ENCODE data around the gene SIGLEC14. TPM values are rescaled to one million over a fixed set of nuclear protein-coding genes. Genes with fewer than 3 reads are reported as not detected.

Gene SIGLEC14
- total and polyA plus RNA-seq, 2 donors (not counting 1 experiment from before 2014, with no cell fraction given): not detected

- Histone ChIP-seq H3K4me3 (replicated peaks in 1 of 4; ENCODE audit: control extremely low read depth in 1 of 4, insufficient read depth in 1 of 4, low read depth in 3 of 4, low read length in 4 of 4) (peak overlapping the region in 2 of 4 experiments; percentile 64 to 76), H3K27ac (ENCODE audit: insufficient read depth, low read length) (no peak overlapping the region), H3K9me3 (ENCODE audit: control insufficient read depth, insufficient read depth, low read depth, low read length) (no peaks in the 10 kb centered on the region), H3K36me3 (ENCODE audit: control insufficient read depth, insufficient read depth, low read length) (no peaks in the 10 kb centered on the region), H3K9ac (ENCODE audit: insufficient read depth, low read length) (no peak overlapping the region), H3K79me2 (ENCODE audit: control insufficient read depth, insufficient read depth, low read length) (no peaks in the 10 kb centered on the region), H4K20me1 (ENCODE audit: control insufficient read depth, extremely low read depth, insufficient read depth, low read length) (no peaks in the 10 kb centered on the region), H3K4me1 (ENCODE audit: control insufficient read depth, extremely low read depth, insufficient read depth, low read length) (no peaks in the 10 kb centered on the region), H2AFZ (ENCODE audit: low read length) (peak overlapping the region; percentile 99), H3K27me3 (ENCODE audit: control insufficient read depth, insufficient read depth, low read length) (no peaks in the 10 kb centered on the region), H3K4me2 (ENCODE audit: extremely low read depth, insufficient read depth, low read length) (peak overlapping the region; percentile 90)
- TF ChIP-seq EZH2 (IDR thresholded peaks at IDR 0.05; ENCODE audit: low read length, missing control alignments) (no peak), CTCF (conservative IDR thresholded peaks at IDR 0.05 in 1 of 2, IDR thresholded peaks at IDR 0.05 in 1 of 2; ENCODE audit: low read depth in 1 of 2, low read length in 2 of 2) (no peak)
- no peak for DNase-seq (ENCODE audit: low read depth in 2 of 2)
Observed at GRCh38 chr19:51595190-51596175, 51.1 kb downstream of the SIGLEC14 start.

GRCh38 chr19:51594774-51595109 lies 51.9 kb downstream of the SIGLEC14 start:
- H3K27me3 ChIP-seq (ENCODE audit: control insufficient read depth, insufficient read depth, low read length): no peaks in the 10 kb centered on the region
- no peaks in the 10 kb centered on the region for H3K79me2 ChIP-seq (ENCODE audit: control insufficient read depth, insufficient read depth, low read length)
- peak overlapping the region; percentile 99 for H2AFZ ChIP-seq (ENCODE audit: low read length)
- no peak for DNase-seq (ENCODE audit: low read depth in 2 of 2)
- H3K36me3 ChIP-seq (ENCODE audit: control insufficient read depth, insufficient read depth, low read length): no peaks in the 10 kb centered on the region
- peak overlapping the region; percentile 90 for H3K4me2 ChIP-seq (ENCODE audit: extremely low read depth, insufficient read depth, low read length)
- peak overlapping the region; percentile 61 for H3K27ac ChIP-seq (ENCODE audit: insufficient read depth, low read length)
- peak overlapping the region; percentile 64 to 85 (median 78) for H3K4me3 ChIP-seq (replicated peaks in 1 of 4; ENCODE audit: control extremely low read depth in 1 of 4, insufficient read depth in 1 of 4, low read depth in 3 of 4, low read length in 4 of 4)
- H3K9ac ChIP-seq (ENCODE audit: insufficient read depth, low read length): peak overlapping the region; percentile 66
- no peaks in the 10 kb centered on the region for H3K4me1 ChIP-seq (ENCODE audit: control insufficient read depth, extremely low read depth, insufficient read depth, low read length)
- H3K9me3 ChIP-seq (ENCODE audit: control insufficient read depth, insufficient read depth, low read depth, low read length): no peaks in the 10 kb centered on the region
- TF ChIP-seq CTCF (conservative IDR thresholded peaks at IDR 0.05 in 1 of 2, IDR thresholded peaks at IDR 0.05 in 1 of 2; ENCODE audit: low read depth in 1 of 2, low read length in 2 of 2): no peak
- TF ChIP-seq EZH2 (IDR thresholded peaks at IDR 0.05; ENCODE audit: low read length, missing control alignments): no peak
- no peaks in the 10 kb centered on the region for H4K20me1 ChIP-seq (ENCODE audit: control insufficient read depth, extremely low read depth, insufficient read depth, low read length)

- Histone ChIP-seq H3K9ac (ENCODE audit: insufficient read depth, low read length) (peak overlapping the region; percentile 66), H3K4me3 (replicated peaks in 1 of 4; ENCODE audit: control extremely low read depth in 1 of 4, insufficient read depth in 1 of 4, low read depth in 3 of 4, low read length in 4 of 4) (peak overlapping the region; percentile 64 to 85 (median 78)), H3K27me3 (ENCODE audit: control insufficient read depth, insufficient read depth, low read length) (no peaks in the 10 kb centered on the region), H3K4me1 (ENCODE audit: control insufficient read depth, extremely low read depth, insufficient read depth, low read length) (no peaks in the 10 kb centered on the region), H4K20me1 (ENCODE audit: control insufficient read depth, extremely low read depth, insufficient read depth, low read length) (no peaks in the 10 kb centered on the region), H3K79me2 (ENCODE audit: control insufficient read depth, insufficient read depth, low read length) (no peaks in the 10 kb centered on the region), H3K9me3 (ENCODE audit: control insufficient read depth, insufficient read depth, low read depth, low read length) (no peaks in the 10 kb centered on the region), H3K27ac (ENCODE audit: insufficient read depth, low read length) (peak overlapping the region; percentile 61), H3K4me2 (ENCODE audit: extremely low read depth, insufficient read depth, low read length) (peak overlapping the region; percentile 90), H2AFZ (ENCODE audit: low read length) (peak overlapping the region; percentile 99), H3K36me3 (ENCODE audit: control insufficient read depth, insufficient read depth, low read length) (no peaks in the 10 kb centered on the region)
- TF ChIP-seq CTCF (conservative IDR thresholded peaks at IDR 0.05 in 1 of 2, IDR thresholded peaks at IDR 0.05 in 1 of 2; ENCODE audit: low read depth in 1 of 2, low read length in 2 of 2) (no peak), EZH2 (IDR thresholded peaks at IDR 0.05; ENCODE audit: low read length, missing control alignments) (no peak)
- peak; percentile 97 for DNase-seq (ENCODE audit: low read depth in 2 of 2)
Observed at GRCh38 chr19:51593969-51594773, 52.5 kb downstream of the SIGLEC14 start.
